Spleen (tissue), 11 donors: ENCODE data around the gene CHD3. TPM values are rescaled to one million over a fixed set of nuclear protein-coding genes. Genes with fewer than 3 reads are reported as not detected.

Experiments used
- DNase-seq: peaks from one replicate; pipeline ENCODE4 v3.0.0-alpha.2; 2020
- H3K27ac ChIP-seq, 8 donors: fragments of 200-600 bp; sonication (generic) in 7 of 8; 1 replicate in 4 of 8; 2 replicates in 4 of 8; pipeline versions ENCODE4 v1.5.0 to v1.8.0; 2016 to 2021; ENCODE audit warnings: inconsistent platforms in 4 of 8, mild to moderate bottlenecking in 4 of 8, moderate library complexity in 1 of 8
- H3K27me3 ChIP-seq, 7 donors: fragments of 200-600 bp; sonication (generic) in 6 of 7; replicated peaks in 1 of 7; 1 replicate in 4 of 7; 2 replicates in 3 of 7; pipeline versions ENCODE4 v1.5.0 to v1.8.0; 2016 to 2021; ENCODE audit warnings: inconsistent platforms in 3 of 7, mild to moderate bottlenecking in 1 of 7
- H3K36me3 ChIP-seq, 6 donors: fragments of 200-600 bp; sonication (generic) in 5 of 6; 1 replicate in 4 of 6; 2 replicates in 2 of 6; pipeline versions ENCODE4 v1.5.0 to v1.8.0; 2016 to 2021; ENCODE audit warnings: inconsistent platforms in 2 of 6
- H3K4me1 ChIP-seq, 6 donors: fragments of 200-600 bp; sonication (generic) in 5 of 6; 1 replicate in 3 of 6; 2 replicates in 3 of 6; pipeline versions ENCODE4 v1.5.0 to v1.8.0; 2016 to 2021; ENCODE audit warnings: inconsistent platforms in 3 of 6
- H3K4me3 ChIP-seq, 8 donors: fragments of 200-600 bp; sonication (generic) in 7 of 8; 1 replicate in 4 of 8; 2 replicates in 4 of 8; pipeline versions ENCODE4 v1.5.0 to v1.8.0; 2016 to 2021; ENCODE audit warnings: inconsistent platforms in 4 of 8, mild to moderate bottlenecking in 4 of 8, moderate library complexity in 2 of 8
- H3K9me3 ChIP-seq, 8 donors: fragments of 200-600 bp; sonication (generic) in 7 of 8; 1 replicate in 4 of 8; 2 replicates in 4 of 8; pipeline versions ENCODE4 v1.5.0 to v1.8.0; 2016 to 2021; ENCODE audit warnings: inconsistent platforms in 4 of 8
- POLR2A ChIP-seq, 3 donors: fragments of 450-650 bp; IDR thresholded peaks; one replicate each; pipeline ENCODE4 v1.5.1; 2017; ENCODE audit warnings: antibody characterized with exemption in 3 of 3, mild to moderate bottlenecking in 1 of 3
- POLR2AphosphoS5 ChIP-seq, 3 donors: sonication (generic); formaldehyde crosslinking; IDR thresholded peaks; one replicate each; pipeline ENCODE4 v1.5.1; 2017; ENCODE audit warnings: antibody characterized with exemption in 3 of 3
- WGBS, 5 donors: extraction: QIAGEN DNeasy Blood & Tissue Kit in 3 of 5; methylation state at CpG; one replicate each; pipeline versions ENCODE4 v1.1.5 to v1.1.7; 2013 to 2018; 5-methylcytosine and 5-hydroxymethylcytosine counted together
- intact Hi-C: fragments of 100-400 bp; cut with DNase I; formaldehyde crosslinking; loops from one replicate; pipeline ENCODE4 v1.15.0; 2023; ENCODE audit warnings: low total_unique reads
- polyA plus RNA-seq, 3 donors: library from polyadenylated mRNA; stranded (reverse); fragments of 200-250 nt; gene quantifications; one replicate each; pipeline ENCODE4 v1.2.1, GENCODE V29; 2013
- total RNA-seq, 7 donors: library from RNA; depleted of rRNA in 3 of 7; stranded (reverse); fragments of >200 nt in 3 of 7; fragmentation: NEBNext Ultra II Directional in 4 of 7; extraction: Animal tissue kit (Norgen Biotek cat#: 25700) in 4 of 7; gene quantifications; one replicate each; pipeline versions ENCODE4 v1.1.0 to v1.2.1, GENCODE V29; 2016 to 2021
- TF ChIP-seq, protein P1 (sequence below), 11 experiments: fragments of 200-600 bp in 7 of 11; fragments of 450-650 bp in 4 of 11; sonication (generic) in 4 of 11; IDR thresholded peaks in 8 of 11; conservative IDR thresholded peaks in 3 of 11; 1 replicate in 7 of 11; 2 replicates in 4 of 11; pipeline versions ENCODE4 v1.4.0 to v1.8.0; 2016 to 2021; ENCODE audit warnings: antibody characterized with exemption in 11 of 11, inconsistent platforms in 4 of 11, mild to moderate bottlenecking in 1 of 11
- donor health status: healthy with polysubstance abuse.
- donor health status: DM: no; HTN: no; CAD: no; lungs with moderate emphysema.
- donor health status: DM: no; HTN: no; CAD: no.
- donor health status: Bipolar disorder and iron deficiency.
- donor health status: healthy.
- donor health status: DM: no; HTN: no; CAD: no.
- donor health status: DM: yes; HTN: yes; CAD: no.

CHD3 gene
- total and polyA plus RNA-seq, 10 donors = 37.0 to 117 (median 82.5) TPM

DNA sequence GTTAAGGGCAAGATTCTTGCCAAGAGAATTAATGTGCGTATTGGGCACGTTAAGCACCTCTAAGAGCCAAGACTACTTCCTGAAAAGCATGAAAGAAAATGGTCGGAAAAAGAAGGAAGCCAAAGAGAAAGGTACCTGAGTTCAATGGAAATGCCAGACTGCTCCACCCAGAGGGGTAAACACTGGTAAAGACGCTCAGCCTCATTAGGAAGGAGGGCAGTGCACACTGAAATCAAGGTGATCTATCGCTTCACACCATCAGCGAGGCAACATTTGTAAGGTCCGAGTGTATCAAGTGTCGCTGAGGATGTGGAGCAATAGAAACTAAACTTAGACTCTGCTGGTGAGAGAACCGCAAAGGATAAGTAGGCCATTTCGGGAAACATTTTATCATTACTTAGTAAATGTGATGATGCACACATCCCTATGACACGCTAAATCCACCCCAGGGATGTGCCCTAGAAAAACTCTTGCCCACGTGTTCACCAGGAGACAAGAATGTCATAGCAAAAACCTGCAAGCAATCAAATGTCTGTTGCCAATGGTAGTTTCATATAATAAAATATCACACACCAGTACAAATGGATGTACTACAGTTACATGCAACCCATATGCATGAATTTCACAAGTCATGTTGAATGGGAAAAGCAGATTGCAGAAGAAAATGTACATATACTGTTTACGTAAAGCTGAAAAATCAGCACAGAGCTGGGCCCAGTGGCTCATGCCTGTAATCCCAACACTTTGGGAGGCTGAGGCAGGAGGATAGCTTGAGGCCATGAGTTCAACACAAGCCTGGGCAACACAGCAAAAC, 67.0 kb downstream of the CHD3 start:
- H3K9me3 ChIP-seq = no peaks in the 10 kb centered on the region
- no peak overlapping the region for H3K4me3 ChIP-seq
- no peaks in the 10 kb centered on the region for H3K36me3 ChIP-seq
- 77 to 89% (median 79%) methylated on average over 13 of the region's 13 CpGs for WGBS, 5 donors
- H3K4me1 ChIP-seq = peaks cover 0 to 23% (median 0%) of the 10 kb centered on the region in 6 donors
- no peak overlapping the region for H3K27ac ChIP-seq
- TF ChIP-seq, protein P1, sequence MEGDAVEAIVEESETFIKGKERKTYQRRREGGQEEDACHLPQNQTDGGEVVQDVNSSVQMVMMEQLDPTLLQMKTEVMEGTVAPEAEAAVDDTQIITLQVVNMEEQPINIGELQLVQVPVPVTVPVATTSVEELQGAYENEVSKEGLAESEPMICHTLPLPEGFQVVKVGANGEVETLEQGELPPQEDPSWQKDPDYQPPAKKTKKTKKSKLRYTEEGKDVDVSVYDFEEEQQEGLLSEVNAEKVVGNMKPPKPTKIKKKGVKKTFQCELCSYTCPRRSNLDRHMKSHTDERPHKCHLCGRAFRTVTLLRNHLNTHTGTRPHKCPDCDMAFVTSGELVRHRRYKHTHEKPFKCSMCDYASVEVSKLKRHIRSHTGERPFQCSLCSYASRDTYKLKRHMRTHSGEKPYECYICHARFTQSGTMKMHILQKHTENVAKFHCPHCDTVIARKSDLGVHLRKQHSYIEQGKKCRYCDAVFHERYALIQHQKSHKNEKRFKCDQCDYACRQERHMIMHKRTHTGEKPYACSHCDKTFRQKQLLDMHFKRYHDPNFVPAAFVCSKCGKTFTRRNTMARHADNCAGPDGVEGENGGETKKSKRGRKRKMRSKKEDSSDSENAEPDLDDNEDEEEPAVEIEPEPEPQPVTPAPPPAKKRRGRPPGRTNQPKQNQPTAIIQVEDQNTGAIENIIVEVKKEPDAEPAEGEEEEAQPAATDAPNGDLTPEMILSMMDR (IDR thresholded peaks at IDR 0.05 in 8 of 11, conservative IDR thresholded peaks at IDR 0.05 in 3 of 11) = no peak
- TF ChIP-seq POLR2A (IDR thresholded peaks at IDR 0.05) (no peak), POLR2AphosphoS5 (IDR thresholded peaks at IDR 0.05) (no peak)
- DNase-seq = no peak
- intact Hi-C loops = no loop called here
- peaks cover 0 to 9% (median 3%) of the 10 kb centered on the region in 7 donors for H3K27me3 ChIP-seq

DNA sequence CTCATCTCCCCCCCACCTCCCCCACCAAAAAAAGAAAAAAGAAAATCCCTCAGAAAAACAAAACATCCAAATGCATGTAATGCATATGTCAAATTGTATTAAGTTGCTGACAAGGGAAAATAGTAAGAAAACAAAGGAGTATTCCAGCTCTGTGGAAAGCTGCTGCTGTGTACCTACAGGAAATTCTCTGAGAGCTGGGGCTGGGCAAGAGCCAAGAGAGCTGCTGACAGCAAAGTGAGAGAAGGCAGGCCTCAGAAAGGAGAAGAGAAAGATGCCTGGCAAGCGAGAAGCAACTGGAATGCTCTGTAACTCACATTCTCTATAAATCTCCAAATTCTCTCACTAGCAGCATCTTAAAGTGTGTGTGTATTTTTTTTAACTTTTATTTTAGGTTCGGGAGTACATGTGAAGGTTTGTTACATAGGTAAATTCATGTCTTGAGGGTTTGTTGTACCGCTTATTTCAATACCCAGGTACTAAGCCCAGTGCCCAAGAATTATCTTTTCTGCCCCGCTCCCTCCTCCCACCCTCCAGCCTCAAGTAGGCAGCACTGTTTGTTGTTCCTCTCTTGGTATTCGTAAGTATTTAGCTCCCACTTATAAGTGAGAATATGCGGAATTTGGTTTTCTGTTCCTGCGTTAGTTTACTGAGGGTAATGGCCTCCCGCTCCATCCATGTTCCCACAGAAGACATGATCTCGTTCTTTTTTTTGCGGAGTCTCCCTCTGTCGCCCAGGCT, 67.8 kb downstream of the CHD3 start:
- WGBS, 5 donors = 74 to 91% (median 83%) methylated on average over 11 of the region's 11 CpGs
- Histone ChIP-seq H3K9me3 (no peaks in the 10 kb centered on the region), H3K27me3 (peaks cover 0 to 16% (median 5%) of the 10 kb centered on the region in 7 donors), H3K36me3 (no peaks in the 10 kb centered on the region), H3K27ac (no peak overlapping the region), H3K4me3 (no peak overlapping the region), H3K4me1 (peaks cover 0 to 17% (median 0%) of the 10 kb centered on the region in 6 donors)
- no peak for DNase-seq
- intact Hi-C loops = no loop called here
- TF ChIP-seq, protein P1 (IDR thresholded peaks at IDR 0.05 in 8 of 11, conservative IDR thresholded peaks at IDR 0.05 in 3 of 11) = no peak
- TF ChIP-seq POLR2AphosphoS5 (IDR thresholded peaks at IDR 0.05) (no peak), POLR2A (IDR thresholded peaks at IDR 0.05) (no peak)

DNA sequence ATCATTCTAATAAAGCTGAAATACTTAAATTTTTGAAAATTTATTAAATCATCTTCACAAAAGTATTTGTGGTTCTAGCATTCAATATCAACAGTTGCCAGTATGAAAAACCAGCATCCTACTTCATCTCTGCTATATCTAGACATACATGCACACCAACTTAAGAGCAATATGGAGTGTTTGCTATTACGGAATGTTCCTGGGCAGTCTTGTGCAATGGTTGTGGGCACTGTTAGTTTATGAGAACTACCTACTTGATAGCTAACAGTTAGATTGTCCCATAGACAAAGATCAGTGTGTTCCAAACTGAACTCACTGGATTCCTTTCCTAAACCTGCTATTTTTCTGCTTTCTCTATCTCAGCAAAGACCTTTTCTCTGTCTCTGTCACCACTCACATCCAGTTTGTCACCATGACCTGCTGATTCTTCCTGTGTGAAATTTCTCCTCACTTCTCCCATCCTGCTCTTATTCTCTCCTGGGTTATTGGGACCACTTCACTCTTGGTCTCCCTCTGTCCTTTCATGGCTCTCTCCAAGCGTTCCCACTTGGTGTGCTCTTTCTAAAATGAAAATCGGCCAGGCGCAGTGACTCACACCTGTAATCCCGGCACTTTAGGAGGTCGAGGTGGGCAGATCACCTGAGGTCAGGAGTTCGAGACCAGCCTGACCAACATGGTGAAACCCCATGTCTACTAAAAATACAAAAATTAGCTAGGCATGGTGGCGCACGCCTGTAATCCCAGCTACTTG, 71.1 kb downstream of the CHD3 start:
- H3K27ac ChIP-seq = peak overlapping the region in 4 of 8 donors; percentile 3 to 69 (median 56)
- peaks cover 0 to 23% (median 5%) of the 10 kb centered on the region in 7 donors for H3K27me3 ChIP-seq
- no peaks in the 10 kb centered on the region for H3K9me3 ChIP-seq
- TF ChIP-seq, protein P1 (IDR thresholded peaks at IDR 0.05 in 8 of 11, conservative IDR thresholded peaks at IDR 0.05 in 3 of 11) = no peak
- TF ChIP-seq POLR2A (IDR thresholded peaks at IDR 0.05) (no peak), POLR2AphosphoS5 (IDR thresholded peaks at IDR 0.05) (no peak)
- no peaks in the 10 kb centered on the region for H3K36me3 ChIP-seq
- H3K4me3 ChIP-seq = no peak overlapping the region
- intact Hi-C loops = no loop called here
- H3K4me1 ChIP-seq = peaks cover 0 to 11% (median 0%) of the 10 kb centered on the region in 6 donors
- WGBS, 5 donors = 82 to 93% (median 86%) methylated on average over 9 of the region's 9 CpGs
- no peak for DNase-seq
